ENCODE data around the gene INHBE.

INHBE gene

GRCh38 chr12:57467212-57467874 lies 12.2 kb downstream of the INHBE start:
- Histone ChIP-seq H3K4me3 (ENCODE audit: low read depth in 1 of 2, low read length in 2 of 2) (no peak overlapping the region), H3K27ac (ENCODE audit: low read depth, low read length) (no peak overlapping the region), H3K36me3 (ENCODE audit: control insufficient read depth in 1 of 2, insufficient read depth in 2 of 2, low read length in 2 of 2) (peaks cover 2 to 21% of the 10 kb centered on the region in 2 donors), H3K4me1 (ENCODE audit: control insufficient read depth in 1 of 2, insufficient read depth in 2 of 2, low read length in 2 of 2) (peaks cover 29% of the 10 kb centered on the region in 2 donors), H3K9ac (ENCODE audit: low read depth in 1 of 2, low read length in 2 of 2) (no peak overlapping the region), H3K9me3 (ENCODE audit: control insufficient read depth in 1 of 2, low read length in 2 of 2) (no peaks in the 10 kb centered on the region), H3K27me3 (ENCODE audit: control insufficient read depth in 1 of 2, insufficient read depth in 2 of 2, low read length in 2 of 2) (no peaks in the 10 kb centered on the region)

- Histone ChIP-seq H3K9ac (ENCODE audit: low read depth in 1 of 2, low read length in 2 of 2) (no peak overlapping the region), H3K9me3 (ENCODE audit: control insufficient read depth in 1 of 2, low read length in 2 of 2) (no peaks in the 10 kb centered on the region), H3K4me1 (ENCODE audit: control insufficient read depth in 1 of 2, insufficient read depth in 2 of 2, low read length in 2 of 2) (peaks cover 29 to 32% of the 10 kb centered on the region in 2 donors), H3K27ac (ENCODE audit: low read depth, low read length) (no peak overlapping the region), H3K4me3 (ENCODE audit: low read depth in 1 of 2, low read length in 2 of 2) (no peak overlapping the region), H3K36me3 (ENCODE audit: control insufficient read depth in 1 of 2, insufficient read depth in 2 of 2, low read length in 2 of 2) (peaks cover 2 to 21% of the 10 kb centered on the region in 2 donors), H3K27me3 (ENCODE audit: control insufficient read depth in 1 of 2, insufficient read depth in 2 of 2, low read length in 2 of 2) (no peaks in the 10 kb centered on the region)
These were observed 12.8 kb downstream of the INHBE start for GRCh38 chr12:57467915-57468314.

GRCh38 chr12:57469296-57470164 lies 14.4 kb downstream of the INHBE start:
- H3K9me3 ChIP-seq (ENCODE audit: control insufficient read depth in 1 of 2, low read length in 2 of 2) = no peaks in the 10 kb centered on the region
- peaks cover 35% of the 10 kb centered on the region in 2 donors for H3K4me1 ChIP-seq (ENCODE audit: control insufficient read depth in 1 of 2, insufficient read depth in 2 of 2, low read length in 2 of 2)
- H3K36me3 ChIP-seq (ENCODE audit: control insufficient read depth in 1 of 2, insufficient read depth in 2 of 2, low read length in 2 of 2) = peaks cover 2 to 24% of the 10 kb centered on the region in 2 donors
- no peak overlapping the region for H3K4me3 ChIP-seq (ENCODE audit: low read depth in 1 of 2, low read length in 2 of 2)
- H3K9ac ChIP-seq (ENCODE audit: low read depth in 1 of 2, low read length in 2 of 2) = no peak overlapping the region
- peaks cover 0 to 6% of the 10 kb centered on the region in 2 donors for H3K27me3 ChIP-seq (ENCODE audit: control insufficient read depth in 1 of 2, insufficient read depth in 2 of 2, low read length in 2 of 2)
- no peak overlapping the region for H3K27ac ChIP-seq (ENCODE audit: low read depth, low read length)

- Histone ChIP-seq H3K4me1 (ENCODE audit: control insufficient read depth in 1 of 2, insufficient read depth in 2 of 2, low read length in 2 of 2) (peaks cover 44% of the 10 kb centered on the region in 2 donors), H3K27ac (ENCODE audit: low read depth, low read length) (no peak overlapping the region), H3K4me3 (ENCODE audit: low read depth in 1 of 2, low read length in 2 of 2) (peak overlapping the region; percentile 10 to 50), H3K9ac (ENCODE audit: low read depth in 1 of 2, low read length in 2 of 2) (no peak overlapping the region), H3K36me3 (ENCODE audit: control insufficient read depth in 1 of 2, insufficient read depth in 2 of 2, low read length in 2 of 2) (peaks cover 2 to 29% of the 10 kb centered on the region in 2 donors), H3K27me3 (ENCODE audit: control insufficient read depth in 1 of 2, insufficient read depth in 2 of 2, low read length in 2 of 2) (peaks cover under 1 to 13% of the 10 kb centered on the region in 2 donors), H3K9me3 (ENCODE audit: control insufficient read depth in 1 of 2, low read length in 2 of 2) (no peaks in the 10 kb centered on the region)
These were observed 15.3 kb downstream of the INHBE start for GRCh38 chr12:57470286-57470969.

- no peaks in the 10 kb centered on the region for H3K9me3 ChIP-seq (ENCODE audit: control insufficient read depth in 1 of 2, low read length in 2 of 2)
- H3K9ac ChIP-seq (ENCODE audit: low read depth in 1 of 2, low read length in 2 of 2) = peak overlapping the region; percentile 44 to 60
- peaks cover 4 to 20% of the 10 kb centered on the region in 2 donors for H3K27me3 ChIP-seq (ENCODE audit: control insufficient read depth in 1 of 2, insufficient read depth in 2 of 2, low read length in 2 of 2)
- H3K36me3 ChIP-seq (ENCODE audit: control insufficient read depth in 1 of 2, insufficient read depth in 2 of 2, low read length in 2 of 2) = peaks cover 2 to 29% of the 10 kb centered on the region in 2 donors
- peak overlapping the region; percentile 15 for H3K27ac ChIP-seq (ENCODE audit: low read depth, low read length)
- H3K4me1 ChIP-seq (ENCODE audit: control insufficient read depth in 1 of 2, insufficient read depth in 2 of 2, low read length in 2 of 2) = peaks cover 51% of the 10 kb centered on the region in 2 donors
- H3K4me3 ChIP-seq (ENCODE audit: low read depth in 1 of 2, low read length in 2 of 2) = peak overlapping the region; percentile 28 to 50
These were observed 16.0 kb downstream of the INHBE start for GRCh38 chr12:57470970-57471656.

GRCh38 chr12:57471661-57472060 lies 16.6 kb downstream of the INHBE start:
- peaks cover 54 to 55% of the 10 kb centered on the region in 2 donors for H3K4me1 ChIP-seq (ENCODE audit: control insufficient read depth in 1 of 2, insufficient read depth in 2 of 2, low read length in 2 of 2)
- no peaks in the 10 kb centered on the region for H3K9me3 ChIP-seq (ENCODE audit: control insufficient read depth in 1 of 2, low read length in 2 of 2)
- H3K27ac ChIP-seq (ENCODE audit: low read depth, low read length) = no peak overlapping the region
- peak overlapping the region; percentile 44 to 60 for H3K9ac ChIP-seq (ENCODE audit: low read depth in 1 of 2, low read length in 2 of 2)
- peaks cover 4 to 25% of the 10 kb centered on the region in 2 donors for H3K27me3 ChIP-seq (ENCODE audit: control insufficient read depth in 1 of 2, insufficient read depth in 2 of 2, low read length in 2 of 2)
- H3K4me3 ChIP-seq (ENCODE audit: low read depth in 1 of 2, low read length in 2 of 2) = peak overlapping the region; percentile 28 to 50
- H3K36me3 ChIP-seq (ENCODE audit: control insufficient read depth in 1 of 2, insufficient read depth in 2 of 2, low read length in 2 of 2) = peaks cover 2 to 29% of the 10 kb centered on the region in 2 donors

GRCh38 chr12:57472391-57472790 lies 17.3 kb downstream of the INHBE start:
- peaks cover 54 to 55% of the 10 kb centered on the region in 2 donors for H3K4me1 ChIP-seq (ENCODE audit: control insufficient read depth in 1 of 2, insufficient read depth in 2 of 2, low read length in 2 of 2)
- peaks cover 4 to 30% of the 10 kb centered on the region in 2 donors for H3K27me3 ChIP-seq (ENCODE audit: control insufficient read depth in 1 of 2, insufficient read depth in 2 of 2, low read length in 2 of 2)
- no peak overlapping the region for H3K27ac ChIP-seq (ENCODE audit: low read depth, low read length)

GRCh38 chr12:57473392-57473791 lies 18.3 kb downstream of the INHBE start:
- H3K27me3 ChIP-seq (ENCODE audit: control insufficient read depth in 1 of 2, insufficient read depth in 2 of 2, low read length in 2 of 2) = peaks cover 4 to 30% of the 10 kb centered on the region in 2 donors
- H3K4me1 ChIP-seq (ENCODE audit: control insufficient read depth in 1 of 2, insufficient read depth in 2 of 2, low read length in 2 of 2) = peaks cover 54 to 55% of the 10 kb centered on the region in 2 donors
- H3K9me3 ChIP-seq (ENCODE audit: control insufficient read depth in 1 of 2, low read length in 2 of 2) = no peaks in the 10 kb centered on the region
- H3K4me3 ChIP-seq (ENCODE audit: low read depth in 1 of 2, low read length in 2 of 2) = no peak overlapping the region
- peaks cover 2 to 29% of the 10 kb centered on the region in 2 donors for H3K36me3 ChIP-seq (ENCODE audit: control insufficient read depth in 1 of 2, insufficient read depth in 2 of 2, low read length in 2 of 2)
- no peak overlapping the region for H3K27ac ChIP-seq (ENCODE audit: low read depth, low read length)
- H3K9ac ChIP-seq (ENCODE audit: low read depth in 1 of 2, low read length in 2 of 2) = no peak overlapping the region

More at GRCh38 chr12:57472391-57472790, 17.3 kb downstream of the INHBE start:
- Histone ChIP-seq H3K4me3 (ENCODE audit: low read depth in 1 of 2, low read length in 2 of 2) (no peak overlapping the region), H3K9me3 (ENCODE audit: control insufficient read depth in 1 of 2, low read length in 2 of 2) (no peaks in the 10 kb centered on the region), H3K9ac (ENCODE audit: low read depth in 1 of 2, low read length in 2 of 2) (no peak overlapping the region), H3K36me3 (ENCODE audit: control insufficient read depth in 1 of 2, insufficient read depth in 2 of 2, low read length in 2 of 2) (peaks cover 2 to 29% of the 10 kb centered on the region in 2 donors)

GRCh38 chr12:57473886-57474285 lies 18.8 kb downstream of the INHBE start:
- Histone ChIP-seq H3K4me3 (ENCODE audit: low read depth in 1 of 2, low read length in 2 of 2) (no peak overlapping the region), H3K4me1 (ENCODE audit: control insufficient read depth in 1 of 2, insufficient read depth in 2 of 2, low read length in 2 of 2) (peaks cover 55 to 58% of the 10 kb centered on the region in 2 donors), H3K9me3 (ENCODE audit: control insufficient read depth in 1 of 2, low read length in 2 of 2) (no peaks in the 10 kb centered on the region), H3K9ac (ENCODE audit: low read depth in 1 of 2, low read length in 2 of 2) (no peak overlapping the region), H3K36me3 (ENCODE audit: control insufficient read depth in 1 of 2, insufficient read depth in 2 of 2, low read length in 2 of 2) (peaks cover 2 to 29% of the 10 kb centered on the region in 2 donors), H3K27me3 (ENCODE audit: control insufficient read depth in 1 of 2, insufficient read depth in 2 of 2, low read length in 2 of 2) (peaks cover 4 to 32% of the 10 kb centered on the region in 2 donors), H3K27ac (ENCODE audit: low read depth, low read length) (no peak overlapping the region)

Measured in duodenal mucosa (tissue), 2 donors.